Measurements from ENCODE around the gene RUNX2. TPM values are rescaled to one million over a fixed set of nuclear protein-coding genes. Genes with fewer than 3 reads are reported as not detected.
A peak's percentile ranks its signal among the peaks of the same experiment; 100 is the strongest.

The RUNX2 gene
- total RNA-seq, 3 donors from 2014 or later, result 2.0 to 4.4 (median 3.4) TPM

DNA sequence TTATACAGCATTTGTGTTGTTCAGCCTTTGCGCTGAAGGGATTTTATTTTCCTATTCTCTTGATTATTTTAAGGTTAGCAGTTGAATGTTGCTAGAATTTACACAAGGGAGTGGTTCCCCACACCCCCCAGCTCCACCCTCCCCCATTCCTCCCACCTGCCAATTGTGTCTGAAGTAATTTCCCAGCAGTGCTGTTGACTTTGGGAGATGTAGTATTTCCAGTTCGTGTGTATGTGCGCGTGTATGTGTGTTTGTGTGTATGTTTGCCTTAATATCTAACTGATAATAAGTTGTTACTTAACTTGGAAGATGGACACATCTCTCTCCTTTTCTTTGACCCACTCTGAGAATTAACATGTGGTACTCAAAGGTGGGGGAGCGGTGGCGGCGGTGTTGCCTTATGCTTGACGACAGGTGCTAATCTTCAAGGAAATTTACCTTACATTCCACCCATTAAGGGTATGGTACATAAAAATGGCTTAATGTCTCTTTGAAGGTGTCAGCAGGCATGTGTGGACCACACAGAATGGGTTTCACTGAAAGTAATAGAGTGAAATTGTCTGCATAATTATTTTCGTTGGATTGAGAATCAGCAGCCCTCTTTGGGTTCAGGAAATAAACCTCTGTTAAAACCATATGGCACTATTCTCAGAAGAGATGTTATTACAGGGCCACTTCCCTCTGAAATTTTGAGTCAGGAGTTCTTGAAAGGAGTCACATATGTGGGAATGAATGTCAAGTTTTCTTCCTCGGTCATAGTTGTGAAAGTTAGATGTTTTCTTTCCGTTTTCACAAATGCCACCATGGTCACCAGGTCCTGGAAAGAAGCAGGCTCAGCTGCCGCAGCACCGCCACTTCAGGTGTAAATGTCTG, 145.2 kb downstream of the RUNX2 start:
- ATAC-seq (peak; percentile 91), DNase-seq (peak; percentile 37 to 65 (median 54))
- Histone ChIP-seq H3K4me3 (no peak overlapping the region), H3K36me3 (ENCODE audit: low read depth) (no peaks in the 10 kb centered on the region), H3K4me1 (ENCODE audit: low read depth) (peaks cover 11% of the 10 kb centered on the region), H3K9me3 (no peaks in the 10 kb centered on the region)
- TF ChIP-seq, protein P1, sequence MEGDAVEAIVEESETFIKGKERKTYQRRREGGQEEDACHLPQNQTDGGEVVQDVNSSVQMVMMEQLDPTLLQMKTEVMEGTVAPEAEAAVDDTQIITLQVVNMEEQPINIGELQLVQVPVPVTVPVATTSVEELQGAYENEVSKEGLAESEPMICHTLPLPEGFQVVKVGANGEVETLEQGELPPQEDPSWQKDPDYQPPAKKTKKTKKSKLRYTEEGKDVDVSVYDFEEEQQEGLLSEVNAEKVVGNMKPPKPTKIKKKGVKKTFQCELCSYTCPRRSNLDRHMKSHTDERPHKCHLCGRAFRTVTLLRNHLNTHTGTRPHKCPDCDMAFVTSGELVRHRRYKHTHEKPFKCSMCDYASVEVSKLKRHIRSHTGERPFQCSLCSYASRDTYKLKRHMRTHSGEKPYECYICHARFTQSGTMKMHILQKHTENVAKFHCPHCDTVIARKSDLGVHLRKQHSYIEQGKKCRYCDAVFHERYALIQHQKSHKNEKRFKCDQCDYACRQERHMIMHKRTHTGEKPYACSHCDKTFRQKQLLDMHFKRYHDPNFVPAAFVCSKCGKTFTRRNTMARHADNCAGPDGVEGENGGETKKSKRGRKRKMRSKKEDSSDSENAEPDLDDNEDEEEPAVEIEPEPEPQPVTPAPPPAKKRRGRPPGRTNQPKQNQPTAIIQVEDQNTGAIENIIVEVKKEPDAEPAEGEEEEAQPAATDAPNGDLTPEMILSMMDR (IDR thresholded peaks at IDR 0.05), result no peak
- intact Hi-C loops (cut with DNase I, micrococcal nuclease), result no loop called here

DNA sequence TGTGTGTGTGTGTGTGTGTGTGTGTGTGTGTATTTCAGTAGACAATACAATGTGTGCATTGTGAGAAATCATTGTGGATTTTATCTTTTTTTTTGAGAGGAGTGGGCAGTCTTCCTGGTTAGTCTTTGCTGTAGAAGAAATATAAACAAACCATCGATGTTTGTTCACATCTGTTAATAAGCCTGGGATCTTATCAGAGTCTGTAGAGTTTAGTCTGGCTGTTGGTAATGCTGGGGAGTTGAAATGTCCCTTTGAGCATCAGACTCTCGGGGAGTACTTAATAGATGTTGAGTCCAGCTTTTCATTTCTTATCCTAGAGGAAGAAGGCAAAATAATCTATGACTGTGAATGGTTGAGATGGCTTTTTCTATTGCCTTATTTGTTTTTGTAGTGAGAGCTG, 146.2 kb downstream of the RUNX2 start:
- H3K9me3 ChIP-seq, result no peaks in the 10 kb centered on the region
- H3K36me3 ChIP-seq (ENCODE audit: low read depth), result no peaks in the 10 kb centered on the region
- intact Hi-C loops (cut with DNase I, micrococcal nuclease), result no loop called here
- ATAC-seq (no peak), DNase-seq (no peak)
- H3K4me1 ChIP-seq (ENCODE audit: low read depth), result peaks cover 11% of the 10 kb centered on the region
- no peak overlapping the region for H3K4me3 ChIP-seq
- TF ChIP-seq, protein P1 (IDR thresholded peaks at IDR 0.05), result no peak

DNA sequence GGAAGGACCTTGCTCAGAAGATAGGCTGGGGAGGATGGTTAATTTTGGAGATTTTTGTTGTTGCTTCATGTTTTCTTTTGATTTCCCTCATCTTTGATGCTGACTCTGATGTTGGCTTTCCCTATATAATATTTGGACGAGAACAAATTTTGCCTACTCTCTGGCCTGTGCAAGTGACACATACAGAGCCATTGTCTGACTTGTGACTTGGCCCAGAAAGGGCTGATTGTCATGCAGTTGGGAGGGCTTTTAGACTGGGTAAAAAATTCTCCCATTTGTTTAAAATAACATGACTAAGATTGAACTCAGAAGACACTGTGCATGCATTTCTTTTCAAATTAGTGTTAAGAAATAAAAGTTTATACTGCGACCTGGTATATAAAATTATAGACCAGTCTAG, 148.2 kb downstream of the RUNX2 start:
- Histone ChIP-seq H3K4me1 (ENCODE audit: low read depth) (peaks cover 19% of the 10 kb centered on the region), H3K36me3 (ENCODE audit: low read depth) (no peaks in the 10 kb centered on the region), H3K9me3 (no peaks in the 10 kb centered on the region), H3K4me3 (no peak overlapping the region)
- ATAC-seq, result no peak
- TF ChIP-seq, protein P1 (IDR thresholded peaks at IDR 0.05), result no peak
- intact Hi-C loops (cut with DNase I, micrococcal nuclease), result no loop called here
- no peak for DNase-seq

DNA sequence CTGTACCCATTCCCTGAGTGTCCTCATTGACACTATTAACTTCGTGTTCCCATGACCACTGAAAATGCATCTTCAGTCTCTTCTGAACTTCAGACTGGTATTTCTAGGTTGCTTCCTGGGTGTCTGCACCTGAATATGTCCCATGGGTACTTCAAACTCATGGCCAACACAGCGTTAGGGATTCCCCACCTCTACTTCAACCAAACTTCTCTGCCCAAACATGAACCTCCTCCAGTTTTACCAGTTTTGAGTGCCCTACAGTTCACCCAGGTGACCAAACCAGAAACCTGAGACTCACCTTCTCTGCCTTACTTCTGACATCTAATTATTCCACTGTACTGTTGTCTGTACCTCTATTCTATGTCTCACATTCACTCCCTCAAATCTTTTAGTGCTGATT, 149.1 kb downstream of the RUNX2 start:
- Histone ChIP-seq H3K4me1 (ENCODE audit: low read depth) (peaks cover 19% of the 10 kb centered on the region), H3K36me3 (ENCODE audit: low read depth) (no peaks in the 10 kb centered on the region), H3K9me3 (no peaks in the 10 kb centered on the region), H3K4me3 (no peak overlapping the region)
- DNase-seq, result no peak
- TF ChIP-seq, protein P1 (IDR thresholded peaks at IDR 0.05), result no peak
- no peak for ATAC-seq
- intact Hi-C loops (cut with DNase I, micrococcal nuclease), result no loop called here

DNA sequence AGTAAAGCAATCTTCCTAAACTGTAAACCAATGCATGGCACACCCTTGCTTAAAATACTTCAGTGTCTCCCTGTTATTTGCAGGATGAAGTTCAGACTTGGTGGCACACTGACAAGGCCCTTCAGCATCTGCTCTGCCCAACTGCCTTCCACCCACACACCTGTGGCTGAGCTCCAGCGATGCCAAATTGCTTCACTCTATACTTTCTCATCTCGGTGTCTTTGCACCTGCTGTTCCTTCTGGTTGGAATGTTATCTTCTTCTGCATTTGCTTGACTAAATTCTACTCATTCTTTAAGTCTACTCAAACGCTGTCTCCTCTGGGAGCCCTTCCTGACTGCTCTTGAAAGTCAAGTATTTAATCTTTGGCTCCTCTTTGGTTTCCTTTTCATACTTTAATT, 149.7 kb downstream of the RUNX2 start:
- no peaks in the 10 kb centered on the region for H3K36me3 ChIP-seq (ENCODE audit: low read depth)
- ATAC-seq, result peak; percentile 27
- DNase-seq, result no peak
- TF ChIP-seq, protein P1 (IDR thresholded peaks at IDR 0.05), result no peak
- H3K4me1 ChIP-seq (ENCODE audit: low read depth), result peaks cover 19% of the 10 kb centered on the region
- intact Hi-C loops (cut with DNase I, micrococcal nuclease), result no loop called here
- H3K4me3 ChIP-seq, result no peak overlapping the region
- H3K9me3 ChIP-seq, result no peaks in the 10 kb centered on the region
